GM18517 (cell line): ENCODE data around the gene ENAM.
"Not testable (repeated sequence)": the region's sequence is repeated elsewhere in the genome, so short reads cannot be mapped to it uniquely, and the experiment has no call there.

Source experiments
- ATAC-seq: cut with Tn5 transposase; IDR thresholded peaks from one replicate; pipeline ENCODE4 v1.9.1; 2021; ENCODE audit warnings: mild to moderate bottlenecking, moderate library complexity; ENCODE audit not compliant: unreplicated experiment

ENAM gene

GRCh38 chr4:70674191-70674590 is 45.6 kb downstream of the ENAM start:
- ATAC-seq = no peak

GRCh38 chr4:70674731-70675130 is 46.2 kb downstream of the ENAM start:
- ATAC-seq = no peak

- no peak for ATAC-seq
Observed at GRCh38 chr4:70676554-70677090, 48.1 kb downstream of the ENAM start.

- peak; percentile 80 for ATAC-seq
Observed at GRCh38 chr4:70678383-70678999, 49.9 kb downstream of the ENAM start.

GRCh38 chr4:70680934-70681333 is 52.4 kb downstream of the ENAM start:
- no peak for ATAC-seq

- peak; percentile 43 for ATAC-seq
Observed at GRCh38 chr4:70681704-70682103, 53.2 kb downstream of the ENAM start.

- ATAC-seq = peak; percentile 1
Observed at GRCh38 chr4:70682142-70682541, 53.6 kb downstream of the ENAM start.

GRCh38 chr4:70687392-70687791 is 58.8 kb downstream of the ENAM start:
- peak; percentile 4 for ATAC-seq

- ATAC-seq = peak; percentile 94
Observed at GRCh38 chr4:70687821-70688794, 59.6 kb downstream of the ENAM start, which contains the start of gene UTP3. Gene UTP3 (plus strand): TSS chr4:70688532. CDS start chr4:70688678, 146 bp downstream.

GRCh38 chr4:70688795-70689231 is 60.3 kb downstream of the ENAM start:
- ATAC-seq = no peak

- no peak for ATAC-seq
Observed at GRCh38 chr4:70691661-70692060, 63.1 kb downstream of the ENAM start.

GRCh38 chr4:70694633-70695032 is 66.1 kb downstream of the ENAM start:
- ATAC-seq = not testable (repeated sequence)
